Gastroesophageal sphincter (tissue), 4 donors: ENCODE measurements around the gene SLC12A8. TPM values are rescaled to one million over a fixed set of nuclear protein-coding genes. Genes with fewer than 3 reads are reported as not detected.

Experiments used
- ATAC-seq: fragments of 150-250 bp; one replicate; pipeline ENCODE4 v1.9.1; 2016; ENCODE audit warnings: mild to moderate bottlenecking, moderate library complexity
- H3K27ac ChIP-seq, 4 donors: fragments of 200-600 bp; sonication (generic) in 3 of 4; 1 replicate in 3 of 4; 2 replicates in 1 of 4; pipeline ENCODE4 v1.5.1; 2016 to 2019
- H3K27me3 ChIP-seq: fragments of 200-600 bp; sonication (generic); one replicate; pipeline ENCODE4 v1.5.1; 2019
- H3K36me3 ChIP-seq, 2 donors: fragments of 200-600 bp; sonication (generic); one replicate each; pipeline ENCODE4 v1.5.1; 2019; ENCODE audit warnings: control low read depth in 1 of 2
- H3K4me1 ChIP-seq, 3 donors: fragments of 200-600 bp; sonication (generic); 1 replicate in 2 of 3; 2 replicates in 1 of 3; pipeline ENCODE4 v1.5.1; 2016 to 2019; ENCODE audit warnings: control low read depth in 2 of 3
- H3K4me3 ChIP-seq, 2 donors: fragments of 200-600 bp; sonication (generic); one replicate each; pipeline ENCODE4 v1.5.1; 2019; ENCODE audit warnings: mild to moderate bottlenecking in 1 of 2, moderate library complexity in 1 of 2
- H3K9me3 ChIP-seq, 3 donors: fragments of 200-600 bp; sonication (generic); one replicate each; pipeline ENCODE4 v1.5.1; 2017 to 2019; ENCODE audit warnings: control low read depth in 2 of 3
- EP300 ChIP-seq: sonication (generic); formaldehyde crosslinking; IDR thresholded peaks from one replicate; pipeline ENCODE4 v1.6.1; 2017; ENCODE audit warnings: antibody characterized with exemption, mild to moderate bottlenecking
- POLR2A ChIP-seq, 2 donors: fragments of 450-650 bp; IDR thresholded peaks; one replicate each; pipeline ENCODE4 v1.6.1; 2017; ENCODE audit warnings: antibody characterized with exemption in 2 of 2, mild to moderate bottlenecking in 2 of 2, moderate library complexity in 1 of 2
- POLR2AphosphoS5 ChIP-seq: sonication (generic); formaldehyde crosslinking; IDR thresholded peaks from one replicate; pipeline ENCODE4 v1.6.1; 2017; ENCODE audit warnings: antibody characterized with exemption
- WGBS, 2 donors: methylation state at CpG; one replicate each; pipeline ENCODE4 v1.1.5; 2018; ENCODE audit warnings: low coverage in 1 of 2; 5-methylcytosine and 5-hydroxymethylcytosine counted together
- total RNA-seq, 4 donors: library from RNA; depleted of rRNA; stranded (reverse); fragments of >200 nt; gene quantifications; one replicate each; pipeline ENCODE4 v1.1.0, GENCODE V29; 2016
- TF ChIP-seq, protein P1 (sequence below), 4 experiments: fragments of 200-600 bp in 2 of 4; fragments of 450-650 bp in 2 of 4; sonication (generic) in 1 of 4; IDR thresholded peaks; one replicate each; pipeline ENCODE4 v1.5.1; 2017 to 2019; ENCODE audit warnings: antibody characterized with exemption in 4 of 4, mild to moderate bottlenecking in 2 of 4, moderate library complexity in 2 of 4

SLC12A8 gene
- total RNA-seq, 4 donors from 2014 or later: 0.13 to 2.3 (median 0.54) TPM; not detected in 1

DNA sequence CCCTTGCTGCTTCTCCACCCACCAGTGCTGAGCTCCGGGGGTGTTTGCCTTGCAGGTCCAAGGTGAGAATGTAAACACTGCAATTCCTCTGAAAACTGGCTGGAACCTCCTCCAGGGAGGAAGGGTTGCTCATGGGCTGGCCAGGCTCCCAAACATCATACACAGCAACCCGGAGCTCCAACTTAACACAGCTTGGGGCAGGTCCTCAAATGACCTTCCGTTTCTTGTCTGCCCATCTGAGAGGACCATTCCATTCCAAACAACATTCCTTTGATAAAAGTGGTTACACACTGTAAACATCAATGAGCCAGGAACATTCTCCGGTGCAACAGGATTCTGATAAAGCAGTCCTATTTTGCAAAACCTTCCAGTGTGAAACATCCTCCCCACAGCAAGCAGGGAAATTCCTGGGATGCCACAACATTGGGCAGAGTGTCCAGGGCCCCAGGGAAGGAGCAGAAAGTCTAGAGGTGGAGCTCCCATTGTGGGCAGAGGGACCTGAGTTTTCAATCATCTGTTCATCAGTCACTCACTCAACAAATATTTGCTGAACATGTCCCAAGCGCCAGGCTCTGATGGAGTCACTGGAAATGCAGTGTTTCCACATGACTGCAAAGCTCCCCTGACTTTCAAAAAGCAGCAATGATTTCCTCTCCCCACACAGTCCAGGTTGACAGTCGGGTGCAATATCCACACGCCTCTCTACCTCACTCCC lies 149.5 kb downstream of the SLC12A8 start:
- 24 to 35% methylated on average over 3 to 5 of the region's 7 CpGs for WGBS, 2 donors
- peak overlapping the region; percentile 53 to 95 (median 86) for H3K27ac ChIP-seq
- TF ChIP-seq EP300: no peak
- peak; percentile 83 for TF ChIP-seq POLR2AphosphoS5
- peak; percentile 57 for ATAC-seq
- H3K36me3 ChIP-seq: no peaks in the 10 kb centered on the region
- H3K4me1 ChIP-seq: peaks cover 12 to 55% (median 32%) of the 10 kb centered on the region in 3 donors
- no peak overlapping the region for H3K4me3 ChIP-seq
- no peaks in the 10 kb centered on the region for H3K9me3 ChIP-seq
- no peaks in the 10 kb centered on the region for H3K27me3 ChIP-seq

DNA sequence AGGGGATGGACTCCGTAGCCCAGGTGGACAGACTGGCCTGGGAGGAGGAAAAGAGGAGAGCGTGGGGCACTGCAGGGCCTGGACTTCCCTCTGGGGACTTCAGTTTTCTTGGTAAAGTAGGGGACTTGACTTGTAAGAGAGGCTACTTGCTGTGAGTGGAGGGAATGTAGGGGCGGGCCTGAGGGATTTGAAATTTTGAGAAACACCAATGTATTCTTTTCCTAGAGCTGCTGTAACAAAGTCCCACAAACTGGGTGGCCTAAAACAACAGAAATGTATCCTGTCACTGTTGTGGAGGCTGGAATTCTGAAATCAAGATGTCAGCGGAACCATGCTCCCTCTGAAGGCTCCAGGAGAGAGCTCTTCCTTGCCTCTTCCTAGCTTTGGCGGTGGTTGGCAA lies 150.9 kb downstream of the SLC12A8 start:
- ATAC-seq: no peak
- 75 to 77% methylated on average over 4 to 5 of the region's 5 CpGs for WGBS, 2 donors
- H3K4me1 ChIP-seq: peaks cover 17 to 69% (median 41%) of the 10 kb centered on the region in 3 donors
- TF ChIP-seq POLR2A (IDR thresholded peaks at IDR 0.05) (no peak), EP300 (no peak), POLR2AphosphoS5 (no peak)
- TF ChIP-seq, protein P1, sequence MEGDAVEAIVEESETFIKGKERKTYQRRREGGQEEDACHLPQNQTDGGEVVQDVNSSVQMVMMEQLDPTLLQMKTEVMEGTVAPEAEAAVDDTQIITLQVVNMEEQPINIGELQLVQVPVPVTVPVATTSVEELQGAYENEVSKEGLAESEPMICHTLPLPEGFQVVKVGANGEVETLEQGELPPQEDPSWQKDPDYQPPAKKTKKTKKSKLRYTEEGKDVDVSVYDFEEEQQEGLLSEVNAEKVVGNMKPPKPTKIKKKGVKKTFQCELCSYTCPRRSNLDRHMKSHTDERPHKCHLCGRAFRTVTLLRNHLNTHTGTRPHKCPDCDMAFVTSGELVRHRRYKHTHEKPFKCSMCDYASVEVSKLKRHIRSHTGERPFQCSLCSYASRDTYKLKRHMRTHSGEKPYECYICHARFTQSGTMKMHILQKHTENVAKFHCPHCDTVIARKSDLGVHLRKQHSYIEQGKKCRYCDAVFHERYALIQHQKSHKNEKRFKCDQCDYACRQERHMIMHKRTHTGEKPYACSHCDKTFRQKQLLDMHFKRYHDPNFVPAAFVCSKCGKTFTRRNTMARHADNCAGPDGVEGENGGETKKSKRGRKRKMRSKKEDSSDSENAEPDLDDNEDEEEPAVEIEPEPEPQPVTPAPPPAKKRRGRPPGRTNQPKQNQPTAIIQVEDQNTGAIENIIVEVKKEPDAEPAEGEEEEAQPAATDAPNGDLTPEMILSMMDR (IDR thresholded peaks at IDR 0.05): no peak
- H3K9me3 ChIP-seq: no peaks in the 10 kb centered on the region
- H3K27ac ChIP-seq: peak overlapping the region; percentile 60 to 95 (median 86)
- peak overlapping the region in 1 of 2 donors; percentile 16 for H3K4me3 ChIP-seq
- no peaks in the 10 kb centered on the region for H3K36me3 ChIP-seq
- H3K27me3 ChIP-seq: no peaks in the 10 kb centered on the region

DNA sequence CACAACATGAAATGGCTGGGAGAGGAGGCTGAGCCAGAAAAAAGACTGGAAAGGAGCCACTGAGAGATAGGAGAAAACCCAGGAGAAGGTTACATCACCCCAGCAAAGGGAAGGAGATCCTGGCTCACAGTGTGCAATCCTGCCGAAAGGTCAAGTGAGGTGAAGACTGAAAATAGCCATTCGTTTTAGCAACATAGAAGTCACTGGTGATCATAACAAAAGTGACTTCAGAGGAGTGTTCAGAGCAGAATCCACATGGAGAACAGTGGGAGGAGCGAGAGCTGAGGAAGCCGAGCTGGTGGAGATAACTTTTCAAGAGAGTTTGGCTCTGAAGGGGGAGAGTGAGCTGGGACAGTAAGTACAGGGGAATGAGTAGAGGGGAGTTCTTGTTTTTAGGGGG lies 151.4 kb downstream of the SLC12A8 start:
- peak; percentile 88 for ATAC-seq
- Histone ChIP-seq H3K27me3 (no peaks in the 10 kb centered on the region), H3K27ac (peak overlapping the region; percentile 60 to 95 (median 86)), H3K9me3 (no peaks in the 10 kb centered on the region), H3K4me1 (peaks cover 17 to 74% (median 45%) of the 10 kb centered on the region in 3 donors), H3K4me3 (peak overlapping the region in 1 of 2 donors; percentile 16), H3K36me3 (no peaks in the 10 kb centered on the region)
- TF ChIP-seq, protein P1 (IDR thresholded peaks at IDR 0.05): peak in 1 of 4 experiments; percentile 9
- no peak for TF ChIP-seq POLR2A (IDR thresholded peaks at IDR 0.05)
- TF ChIP-seq EP300: no peak
- TF ChIP-seq POLR2AphosphoS5: peak; percentile 87
- 0 to 12% methylated on average over 2 to 4 of the region's 4 CpGs for WGBS, 2 donors

DNA sequence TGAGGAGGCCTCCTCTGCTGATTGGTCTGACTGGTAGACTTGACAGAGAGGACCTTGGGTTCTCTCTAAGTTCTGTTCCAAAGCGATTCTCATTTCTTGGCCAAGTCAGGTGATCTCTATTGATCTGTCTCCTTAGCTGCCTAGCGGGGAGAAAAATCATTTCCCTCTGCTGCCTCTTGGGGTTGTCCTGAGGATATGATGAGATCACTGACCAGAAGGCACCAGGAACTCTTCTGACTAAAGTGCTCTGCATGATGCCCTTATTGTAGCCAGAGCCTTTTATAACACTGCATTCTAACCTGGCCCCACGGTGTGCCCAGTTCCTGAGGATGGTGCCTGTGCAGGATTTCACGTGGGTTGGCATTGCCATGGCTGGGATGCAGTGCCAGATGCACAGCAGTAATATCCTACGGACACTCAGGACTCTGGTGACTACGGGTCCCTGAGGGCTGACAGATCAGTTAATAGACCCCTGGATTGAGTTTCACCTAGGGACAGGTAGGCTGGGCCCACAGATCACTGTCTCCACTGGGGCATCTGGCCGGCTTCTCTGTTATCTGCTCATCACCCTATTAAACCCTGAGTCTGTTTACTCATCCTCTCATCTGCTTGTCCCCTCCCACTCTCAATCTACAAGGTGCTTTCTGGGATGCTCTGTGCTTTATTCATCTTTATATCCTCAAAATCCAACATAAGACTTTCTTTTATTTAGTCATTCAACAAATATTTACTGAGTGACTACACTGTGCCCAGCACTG lies 152.9 kb downstream of the SLC12A8 start:
- H3K36me3 ChIP-seq: no peaks in the 10 kb centered on the region
- no peak for TF ChIP-seq POLR2A (IDR thresholded peaks at IDR 0.05)
- TF ChIP-seq, protein P1 (IDR thresholded peaks at IDR 0.05): no peak
- no peak for TF ChIP-seq EP300
- no peak for TF ChIP-seq POLR2AphosphoS5
- 92% methylated on average over 2 of the region's 7 CpGs; no CpG with 5 or more reads in 1 of the 2 donors for WGBS, 2 donors
- no peaks in the 10 kb centered on the region for H3K27me3 ChIP-seq
- H3K4me1 ChIP-seq: peaks cover 17 to 75% (median 45%) of the 10 kb centered on the region in 3 donors
- ATAC-seq: no peak
- H3K27ac ChIP-seq: peak overlapping the region in 2 of 4 donors; percentile 95 to 98
- H3K4me3 ChIP-seq: no peak overlapping the region
- no peaks in the 10 kb centered on the region for H3K9me3 ChIP-seq

DNA sequence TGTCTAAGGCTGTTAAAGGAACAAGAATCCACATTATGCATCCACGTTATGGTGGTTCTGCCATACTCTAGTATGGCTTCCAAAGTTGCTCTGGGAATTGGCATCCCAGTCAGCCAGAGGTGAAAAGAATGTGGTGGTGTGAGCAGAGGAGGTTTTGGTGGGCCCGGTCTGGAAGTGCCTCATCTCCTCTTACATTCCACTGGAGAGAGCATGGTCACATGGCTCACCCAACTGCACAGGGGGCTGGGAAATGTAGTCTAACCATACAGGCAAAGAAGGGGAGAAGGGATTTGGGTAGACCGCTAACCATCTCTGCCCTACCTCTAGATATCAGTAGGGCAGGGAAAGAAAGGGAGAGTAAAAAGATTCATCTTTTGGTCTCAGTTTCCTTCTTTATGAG lies 153.6 kb downstream of the SLC12A8 start:
- peaks cover 17 to 77% (median 47%) of the 10 kb centered on the region in 3 donors for H3K4me1 ChIP-seq
- H3K9me3 ChIP-seq: no peaks in the 10 kb centered on the region
- no peak for ATAC-seq
- TF ChIP-seq, protein P1 (IDR thresholded peaks at IDR 0.05): no peak
- TF ChIP-seq EP300 (no peak), POLR2A (IDR thresholded peaks at IDR 0.05) (no peak), POLR2AphosphoS5 (no peak)
- H3K27me3 ChIP-seq: no peaks in the 10 kb centered on the region
- no peaks in the 10 kb centered on the region for H3K36me3 ChIP-seq
- peak overlapping the region in 2 of 4 donors; percentile 95 to 98 for H3K27ac ChIP-seq
- 92 to 100% methylated on average over 1 to 3 of the region's 3 CpGs for WGBS, 2 donors
- no peak overlapping the region for H3K4me3 ChIP-seq
